IgD-negative memory B cell (primary cell): ENCODE data around the gene FBXO11. TPM values are rescaled to one million over a fixed set of nuclear protein-coding genes. Genes with fewer than 3 reads are reported as not detected.

ENCODE experiments used
- H3K27ac Mint-ChIP-seq, 3 donors: one replicate each; pipeline ENCODE4 v1.8.0; 2020 to 2022; ENCODE audit warnings: mild to moderate bottlenecking in 3 of 3, mixed read lengths in 3 of 3, moderate library complexity in 1 of 3
- H3K27me3 Mint-ChIP-seq: one replicate; pipeline ENCODE4 v1.8.0; 2021; ENCODE audit warnings: mixed read lengths
- H3K36me3 Mint-ChIP-seq: one replicate; pipeline ENCODE4 v1.8.0; 2020; ENCODE audit warnings: mild to moderate bottlenecking, mixed read lengths
- H3K4me1 Mint-ChIP-seq, 3 donors: one replicate each; pipeline ENCODE4 v1.8.0; 2020 to 2022; ENCODE audit warnings: mixed read lengths in 3 of 3, mild to moderate bottlenecking in 1 of 3
- H3K4me3 Mint-ChIP-seq, 4 donors: one replicate each; pipeline ENCODE4 v1.8.0; 2020 to 2022; ENCODE audit warnings: mild to moderate bottlenecking in 4 of 4, mixed read lengths in 4 of 4, moderate library complexity in 3 of 4
- H3K9me3 Mint-ChIP-seq, 3 donors: one replicate each; pipeline ENCODE4 v1.8.0; 2020 to 2021; ENCODE audit warnings: mixed read lengths in 3 of 3, mild to moderate bottlenecking in 1 of 3
- polyA plus RNA-seq: library from polyadenylated mRNA; unstranded; fragments of 300-500 nt; fragmentation: Illumina TruSeq; gene quantifications from one replicate; pipeline ENCODE4 v1.2.3, GENCODE V29; 2021

Gene FBXO11
- polyA plus RNA-seq, 1 donor from 2014 or later, result 10.2 TPM

DNA sequence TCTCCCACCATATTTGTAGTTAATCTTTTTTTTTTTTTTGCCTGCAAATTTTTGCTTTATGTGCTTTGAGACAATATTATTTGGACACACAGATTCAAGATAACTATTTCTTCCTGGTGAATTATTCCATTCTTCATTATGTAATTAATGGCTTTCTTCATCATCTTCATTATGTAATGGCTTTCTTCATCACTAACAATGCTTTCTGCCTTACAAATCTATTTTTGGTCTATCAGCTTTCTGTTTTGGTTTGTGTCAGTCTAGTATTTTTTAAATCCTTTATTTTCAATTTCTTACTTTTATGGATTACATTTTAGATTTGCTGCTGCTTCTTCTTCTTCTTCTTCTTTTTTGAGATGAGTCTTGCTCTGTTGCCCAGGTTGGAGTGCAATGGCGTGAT is 62.9 kb downstream of the FBXO11 start:
- H3K27ac Mint-ChIP-seq, result peak overlapping the region in 1 of 3 donors; percentile 26
- no peaks in the 10 kb centered on the region for H3K36me3 Mint-ChIP-seq
- H3K4me1 Mint-ChIP-seq, result peaks cover 14 to 20% (median 18%) of the 10 kb centered on the region in 3 donors
- no peak overlapping the region for H3K4me3 Mint-ChIP-seq
- H3K9me3 Mint-ChIP-seq, result no peaks in the 10 kb centered on the region
- no peaks in the 10 kb centered on the region for H3K27me3 Mint-ChIP-seq

DNA sequence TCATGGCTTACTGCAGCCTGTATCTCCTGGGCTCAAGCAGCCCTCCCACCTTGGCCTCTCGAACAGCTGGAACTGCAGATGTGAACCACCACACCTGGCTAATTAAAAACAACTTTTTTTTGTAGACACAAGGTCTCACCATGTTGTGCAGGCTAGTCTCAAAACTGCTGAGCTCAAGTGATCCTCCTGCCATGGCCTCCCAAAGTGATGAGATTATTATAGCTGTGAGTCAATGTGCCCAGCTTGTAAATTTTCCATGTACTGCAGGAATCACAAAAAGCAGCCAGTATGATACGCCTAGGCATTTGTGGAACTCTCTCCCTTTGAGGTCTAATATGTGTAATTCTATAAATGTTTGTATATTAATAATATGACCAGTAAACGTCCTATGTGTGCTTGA is 63.5 kb downstream of the FBXO11 start:
- peak overlapping the region in 2 of 3 donors; percentile 23 to 73 for H3K27ac Mint-ChIP-seq
- no peak overlapping the region for H3K4me3 Mint-ChIP-seq
- H3K27me3 Mint-ChIP-seq, result no peaks in the 10 kb centered on the region
- no peaks in the 10 kb centered on the region for H3K9me3 Mint-ChIP-seq
- H3K4me1 Mint-ChIP-seq, result peaks cover 12 to 20% (median 18%) of the 10 kb centered on the region in 3 donors
- no peaks in the 10 kb centered on the region for H3K36me3 Mint-ChIP-seq

DNA sequence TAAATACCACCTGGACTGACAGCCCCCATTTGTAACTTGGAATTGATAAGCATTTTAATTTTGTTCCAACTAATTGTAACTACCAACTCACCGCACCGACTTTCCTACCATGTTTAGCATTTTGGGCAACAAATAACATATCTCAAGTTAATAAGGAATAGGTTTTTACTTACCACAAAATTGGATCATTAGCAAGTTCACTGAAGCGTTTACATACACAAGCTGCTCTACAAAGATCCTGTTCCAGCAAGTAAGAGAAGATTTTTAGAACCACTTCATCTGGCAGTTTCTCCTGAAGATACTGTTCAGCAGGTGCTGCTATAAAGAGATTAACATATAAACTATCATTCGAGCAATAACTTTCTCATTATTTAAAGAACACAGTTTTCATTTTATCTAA is 67.6 kb downstream of the FBXO11 start:
- Mint-ChIP-seq H3K27me3 (no peaks in the 10 kb centered on the region), H3K4me1 (peaks cover 7 to 9% (median 8%) of the 10 kb centered on the region in 3 donors), H3K4me3 (no peak overlapping the region), H3K36me3 (peaks cover 7% of the 10 kb centered on the region), H3K27ac (no peak overlapping the region), H3K9me3 (no peaks in the 10 kb centered on the region)

DNA sequence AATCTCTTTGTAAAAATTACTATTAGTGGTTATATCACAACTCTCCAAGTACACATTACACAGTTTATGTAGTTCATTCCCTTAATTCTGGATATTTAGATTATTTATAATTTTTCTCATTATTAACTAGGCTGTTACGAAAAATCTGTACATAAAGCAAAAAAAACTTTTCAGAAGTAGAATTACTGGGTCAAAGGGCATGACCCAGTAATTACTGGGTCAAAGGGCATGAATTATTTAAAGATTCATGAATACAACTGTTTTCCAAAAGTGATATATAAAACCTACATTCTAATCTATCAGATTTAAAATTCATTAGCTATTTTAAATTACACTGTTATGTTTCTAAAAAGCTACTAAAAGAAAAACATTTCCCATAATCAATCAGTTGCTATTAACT is 68.0 kb downstream of the FBXO11 start:
- Mint-ChIP-seq H3K27ac (no peak overlapping the region), H3K9me3 (no peaks in the 10 kb centered on the region), H3K4me3 (no peak overlapping the region), H3K36me3 (peaks cover 7% of the 10 kb centered on the region), H3K27me3 (no peaks in the 10 kb centered on the region), H3K4me1 (peaks cover 4 to 7% (median 5%) of the 10 kb centered on the region in 3 donors)

DNA sequence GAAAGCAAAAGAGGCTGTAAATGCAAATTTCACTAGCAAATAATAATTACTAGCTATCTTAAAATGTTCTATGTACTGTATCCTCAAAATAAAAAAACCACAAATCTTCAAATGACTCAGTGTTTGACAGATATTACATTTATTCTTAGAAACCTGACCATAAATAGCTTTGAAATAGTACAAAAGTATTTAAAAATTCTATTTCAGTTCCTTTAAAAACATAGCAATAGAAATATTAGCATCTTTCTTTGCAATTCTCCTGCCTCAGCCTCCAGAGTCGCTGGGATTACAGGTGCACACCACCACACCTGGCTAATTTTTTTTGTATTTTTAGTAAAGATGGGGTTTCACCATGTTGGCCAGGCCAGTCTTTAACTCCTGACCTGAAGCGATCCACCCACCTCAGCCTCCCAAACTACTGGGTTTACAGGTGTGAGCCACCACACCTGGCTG is 72.8 kb downstream of the FBXO11 start:
- Mint-ChIP-seq H3K9me3 (no peaks in the 10 kb centered on the region), H3K36me3 (peaks cover 9% of the 10 kb centered on the region), H3K4me1 (peaks cover 0 to 6% (median 0%) of the 10 kb centered on the region in 3 donors), H3K4me3 (no peak overlapping the region), H3K27me3 (no peaks in the 10 kb centered on the region), H3K27ac (no peak overlapping the region)

DNA sequence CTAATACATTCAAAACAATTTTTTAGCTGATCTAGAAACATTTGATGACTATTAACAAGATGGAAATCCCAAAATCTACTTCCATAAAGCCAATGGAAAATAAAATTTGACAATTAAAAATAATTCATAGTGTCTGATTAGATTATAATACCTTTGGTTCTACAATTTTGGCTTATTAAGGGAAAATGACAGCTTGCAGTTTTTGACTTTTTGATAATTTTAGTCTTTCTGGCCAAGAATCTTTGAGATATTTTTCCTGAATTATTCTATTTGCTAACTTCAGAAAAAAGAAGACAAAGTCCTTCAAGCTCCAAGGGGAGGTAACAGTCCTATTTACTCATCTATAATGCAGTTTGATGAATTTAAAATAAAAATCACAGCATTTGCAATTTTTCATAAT is 83.8 kb downstream of the FBXO11 start:
- Mint-ChIP-seq H3K27me3 (no peaks in the 10 kb centered on the region), H3K36me3 (peaks cover 9% of the 10 kb centered on the region), H3K4me3 (no peak overlapping the region), H3K27ac (no peak overlapping the region), H3K9me3 (no peaks in the 10 kb centered on the region), H3K4me1 (peaks cover under 1 to 1% (median under 1%) of the 10 kb centered on the region in 3 donors)

DNA sequence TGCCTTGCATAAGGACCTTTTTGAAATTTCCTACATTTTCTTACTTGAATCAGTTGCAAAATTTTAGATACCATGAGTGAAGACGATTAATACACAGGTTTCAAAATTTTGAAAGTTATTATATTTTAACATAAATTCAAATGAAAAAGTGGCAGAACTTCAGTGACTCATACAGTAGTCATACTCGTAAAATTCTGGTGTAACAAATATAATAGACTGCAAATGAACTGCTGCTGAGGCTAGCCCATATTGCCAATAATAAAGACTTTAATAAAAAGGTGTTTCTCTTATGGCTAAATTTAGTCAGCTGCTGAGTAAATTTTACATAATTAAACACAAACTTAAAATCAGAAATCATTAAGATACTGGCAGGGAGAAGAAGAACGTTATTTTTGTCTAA is 86.5 kb downstream of the FBXO11 start:
- Mint-ChIP-seq H3K4me1 (peaks cover 15 to 27% (median 18%) of the 10 kb centered on the region in 3 donors), H3K27ac (no peak overlapping the region), H3K9me3 (no peaks in the 10 kb centered on the region), H3K4me3 (no peak overlapping the region), H3K36me3 (peaks cover 9% of the 10 kb centered on the region), H3K27me3 (no peaks in the 10 kb centered on the region)

DNA sequence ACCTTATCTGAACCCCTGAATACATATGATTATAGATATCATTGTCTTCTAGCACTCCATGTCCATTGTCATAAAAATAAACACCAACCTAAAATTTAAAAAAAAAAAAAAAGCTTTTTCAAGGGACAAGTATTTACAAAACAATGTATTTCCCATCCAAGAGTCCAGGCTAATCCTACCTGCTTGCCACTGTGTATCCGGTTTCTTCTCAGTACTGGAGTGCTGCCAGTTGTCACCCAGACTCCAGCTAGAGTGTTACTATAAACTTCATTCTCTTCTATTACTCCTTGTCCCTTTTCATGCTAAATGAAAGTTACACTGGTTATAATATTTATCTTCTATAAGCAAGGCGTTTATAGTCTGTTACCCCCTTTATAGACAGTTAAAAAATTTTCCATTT is 87.5 kb downstream of the FBXO11 start:
- Mint-ChIP-seq H3K36me3 (peaks cover 9% of the 10 kb centered on the region), H3K27ac (no peak overlapping the region), H3K9me3 (peaks cover 0 to under 1% (median 0%) of the 10 kb centered on the region in 3 donors), H3K4me1 (peaks cover 15 to 27% (median 18%) of the 10 kb centered on the region in 3 donors), H3K27me3 (no peaks in the 10 kb centered on the region), H3K4me3 (no peak overlapping the region)

DNA sequence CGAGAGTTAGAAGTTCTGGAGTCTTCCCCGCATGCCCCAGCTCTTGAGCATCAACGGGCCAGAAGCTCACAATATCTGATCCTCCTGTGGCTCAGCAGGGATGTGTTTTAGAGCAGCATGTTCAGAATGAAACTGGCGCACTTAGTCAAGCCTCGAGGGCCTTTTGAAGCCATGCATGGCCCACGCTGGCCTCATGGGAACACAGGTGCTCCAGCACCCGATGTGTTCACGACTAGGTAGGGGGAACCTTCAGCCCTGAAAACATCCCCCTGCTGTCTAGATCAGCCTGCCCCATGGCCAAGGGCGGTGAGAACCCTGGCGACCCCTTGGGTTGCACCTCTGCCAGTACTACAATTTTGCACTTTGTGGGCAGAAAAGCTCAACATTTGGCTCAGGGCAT is 90.5 kb downstream of the FBXO11 start:
- H3K27ac Mint-ChIP-seq, result peak overlapping the region; percentile 78 to 90 (median 81)
- H3K36me3 Mint-ChIP-seq, result peaks cover 7% of the 10 kb centered on the region
- H3K27me3 Mint-ChIP-seq, result no peaks in the 10 kb centered on the region
- peaks cover 15 to 27% (median 21%) of the 10 kb centered on the region in 3 donors for H3K4me1 Mint-ChIP-seq
- H3K4me3 Mint-ChIP-seq, result peak overlapping the region in 1 of 4 donors; percentile 72
- peaks cover 0 to 1% (median 0%) of the 10 kb centered on the region in 3 donors for H3K9me3 Mint-ChIP-seq

DNA sequence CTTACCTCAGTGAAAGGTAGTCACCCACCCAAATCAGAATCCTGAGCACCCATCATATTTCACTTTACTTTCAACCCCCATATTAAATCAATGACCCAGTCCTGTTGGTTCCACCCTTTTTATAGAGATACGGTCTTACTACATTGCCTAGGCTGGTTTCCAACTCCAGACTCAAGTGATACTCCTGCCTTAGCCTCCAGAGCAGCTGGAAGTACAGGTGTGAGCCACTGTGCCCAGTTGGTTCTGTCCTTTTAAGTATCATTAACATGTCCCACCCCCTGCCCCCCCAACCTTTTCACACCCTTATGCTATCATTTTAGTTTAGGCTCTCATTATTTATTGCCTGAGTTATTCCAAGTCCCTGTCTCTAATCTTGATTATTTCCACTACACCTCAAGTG is 94.6 kb downstream of the FBXO11 start:
- Mint-ChIP-seq H3K27ac (peak overlapping the region in 2 of 3 donors; percentile 23 to 28), H3K4me1 (peaks cover 10 to 18% (median 13%) of the 10 kb centered on the region in 3 donors), H3K36me3 (peaks cover 6% of the 10 kb centered on the region)

DNA sequence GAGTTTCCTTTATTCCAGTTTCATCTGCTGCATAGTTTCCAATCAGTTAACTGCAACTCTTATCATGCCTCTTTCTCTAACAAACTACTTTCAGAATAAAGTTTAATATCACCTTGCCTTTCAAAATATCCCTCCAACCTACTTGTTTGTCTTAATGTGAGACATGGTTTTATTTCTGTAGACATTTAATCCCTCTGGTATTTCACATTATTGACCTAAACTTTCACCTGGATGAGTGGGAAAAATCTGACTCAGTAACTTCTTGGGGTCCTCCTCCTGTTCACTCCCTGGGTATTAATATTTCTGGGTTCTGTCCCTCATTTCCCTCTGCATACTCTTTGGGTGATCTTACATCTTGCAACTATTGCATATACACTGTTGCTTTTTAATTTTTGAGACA is 95.4 kb downstream of the FBXO11 start:
- H3K27ac Mint-ChIP-seq, result peak overlapping the region in 2 of 3 donors; percentile 52
- H3K27me3 Mint-ChIP-seq, result no peaks in the 10 kb centered on the region
- H3K36me3 Mint-ChIP-seq, result peaks cover 6% of the 10 kb centered on the region
- peaks cover 3 to 10% (median 6%) of the 10 kb centered on the region in 3 donors for H3K4me1 Mint-ChIP-seq
- H3K9me3 Mint-ChIP-seq, result peaks cover 0 to 1% (median 0%) of the 10 kb centered on the region in 3 donors
- no peak overlapping the region for H3K4me3 Mint-ChIP-seq

More for the DNA sequence above, 94.6 kb downstream of the FBXO11 start:
- Mint-ChIP-seq H3K9me3 (peaks cover 0 to 1% (median 0%) of the 10 kb centered on the region in 3 donors), H3K4me3 (peak overlapping the region in 1 of 4 donors; percentile 51), H3K27me3 (no peaks in the 10 kb centered on the region)

DNA sequence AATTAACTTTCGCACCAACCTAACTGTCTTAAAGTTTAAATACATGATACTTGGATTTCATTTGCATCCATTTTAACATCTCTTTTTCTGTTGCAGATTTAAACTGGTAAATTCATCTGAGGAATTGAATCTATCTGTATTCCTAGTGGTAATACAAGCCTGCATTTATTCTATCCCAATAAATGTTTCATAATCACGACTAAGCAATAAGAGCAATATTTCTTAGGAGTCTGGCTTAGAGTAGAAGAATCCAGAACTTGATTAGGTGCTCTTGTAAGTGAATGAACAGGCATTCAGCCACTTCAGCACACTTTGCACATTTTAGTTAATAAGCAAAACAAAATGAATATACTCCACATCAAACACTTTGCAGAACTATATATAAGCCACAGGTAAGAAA is 96.4 kb downstream of the FBXO11 start:
- Mint-ChIP-seq H3K36me3 (peaks cover 6% of the 10 kb centered on the region), H3K27me3 (no peaks in the 10 kb centered on the region), H3K9me3 (peaks cover 0 to 1% (median 0%) of the 10 kb centered on the region in 3 donors), H3K4me1 (peaks cover 0 to 3% (median under 1%) of the 10 kb centered on the region in 3 donors), H3K27ac (peak overlapping the region in 1 of 3 donors; percentile 52), H3K4me3 (no peak overlapping the region)

DNA sequence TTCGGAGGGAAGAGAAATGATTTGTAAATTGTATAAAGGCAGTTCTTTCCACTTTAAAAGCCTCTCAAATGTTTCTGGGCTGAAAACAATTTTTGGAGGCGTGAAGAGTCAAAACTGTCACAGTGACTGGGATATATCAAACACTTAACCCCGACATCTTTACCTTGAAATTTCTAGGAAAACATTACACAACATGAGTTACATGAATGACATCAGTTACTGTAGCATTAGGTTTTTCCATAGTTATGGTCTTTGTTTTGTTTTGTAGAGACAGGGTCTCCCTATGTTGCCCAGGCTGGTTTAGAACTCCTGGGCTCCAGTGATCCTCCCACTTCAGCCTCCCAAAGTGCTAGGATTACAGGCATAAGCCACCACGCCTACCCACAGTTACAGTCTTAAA is 97.7 kb downstream of the FBXO11 start:
- Mint-ChIP-seq H3K9me3 (peaks cover 0 to 4% (median 0%) of the 10 kb centered on the region in 3 donors), H3K4me3 (no peak overlapping the region), H3K27ac (peak overlapping the region in 1 of 3 donors; percentile 2), H3K27me3 (no peaks in the 10 kb centered on the region), H3K4me1 (peaks cover 0 to 3% (median 0%) of the 10 kb centered on the region in 3 donors), H3K36me3 (peaks cover 13% of the 10 kb centered on the region)

DNA sequence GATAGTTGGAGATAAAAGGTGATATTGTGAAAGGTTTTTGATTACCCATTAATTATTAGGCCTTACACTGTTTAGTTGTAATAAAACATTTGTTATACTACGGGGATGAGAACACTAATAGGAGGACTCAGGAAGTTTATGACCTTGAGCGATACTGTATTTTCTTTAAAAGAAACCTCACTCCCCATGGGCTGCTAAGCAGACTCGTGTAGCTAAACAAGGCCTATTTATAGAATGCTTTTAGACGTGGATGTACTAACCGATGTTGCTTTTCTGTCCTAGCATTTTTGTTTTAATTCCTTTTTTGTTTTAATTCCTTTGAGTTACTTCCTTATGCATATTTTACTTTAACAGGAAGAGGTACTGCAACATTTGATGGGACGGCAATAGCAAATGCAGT is 100.4 kb downstream of the FBXO11 start:
- no peak overlapping the region for H3K27ac Mint-ChIP-seq
- H3K9me3 Mint-ChIP-seq, result peaks cover 0 to 11% (median 3%) of the 10 kb centered on the region in 3 donors
- H3K36me3 Mint-ChIP-seq, result peaks cover 20% of the 10 kb centered on the region
- H3K27me3 Mint-ChIP-seq, result no peaks in the 10 kb centered on the region
- peaks cover 0 to 4% (median 0%) of the 10 kb centered on the region in 3 donors for H3K4me1 Mint-ChIP-seq
- H3K4me3 Mint-ChIP-seq, result no peak overlapping the region

DNA sequence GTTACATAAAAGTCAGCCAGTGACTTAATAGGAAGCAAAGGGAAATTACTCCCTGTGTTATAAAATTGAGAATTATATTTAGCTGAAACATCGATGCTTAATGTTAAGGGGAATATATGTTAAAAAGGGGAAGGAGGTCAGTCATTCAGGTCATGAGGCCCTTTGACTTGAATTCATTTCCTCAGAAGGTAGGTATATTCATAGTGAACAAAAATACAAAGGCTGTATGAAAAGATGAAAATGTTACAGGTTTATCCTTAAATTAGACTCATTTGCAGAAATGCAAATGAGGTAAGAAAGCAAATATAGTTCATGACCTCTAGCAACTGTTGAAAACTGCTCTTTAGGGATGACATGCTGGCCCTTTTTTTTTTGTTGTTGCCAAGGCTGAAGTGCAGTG is 102.5 kb downstream of the FBXO11 start:
- H3K4me1 Mint-ChIP-seq, result peaks cover 0 to 4% (median 0%) of the 10 kb centered on the region in 3 donors
- H3K4me3 Mint-ChIP-seq, result no peak overlapping the region
- peaks cover 0 to 11% (median 3%) of the 10 kb centered on the region in 3 donors for H3K9me3 Mint-ChIP-seq
- H3K27me3 Mint-ChIP-seq, result no peaks in the 10 kb centered on the region
- peaks cover 25% of the 10 kb centered on the region for H3K36me3 Mint-ChIP-seq
- H3K27ac Mint-ChIP-seq, result peak overlapping the region in 1 of 3 donors; percentile 60

DNA sequence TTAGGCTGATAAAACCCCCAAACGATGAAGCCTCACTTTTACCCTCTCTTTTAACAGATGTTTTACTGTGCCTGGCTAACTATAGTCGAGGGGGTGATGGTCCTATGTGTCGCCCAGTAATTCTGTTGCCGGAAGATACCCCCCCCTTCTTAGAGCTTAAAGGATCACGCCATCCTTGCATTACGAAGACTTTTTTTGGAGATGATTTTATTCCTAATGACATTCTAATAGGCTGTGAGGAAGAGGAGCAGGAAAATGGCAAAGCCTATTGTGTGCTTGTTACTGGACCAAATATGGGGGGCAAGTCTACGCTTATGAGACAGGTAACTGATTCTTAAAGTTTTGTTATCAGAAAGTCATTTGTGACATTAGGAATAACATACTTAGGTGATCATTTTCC is 102.9 kb downstream of the FBXO11 start:
- Mint-ChIP-seq H3K4me1 (peaks cover 0 to 4% (median 2%) of the 10 kb centered on the region in 3 donors), H3K27me3 (no peaks in the 10 kb centered on the region), H3K9me3 (peaks cover 0 to 11% (median 3%) of the 10 kb centered on the region in 3 donors), H3K27ac (peak overlapping the region in 2 of 3 donors; percentile 9 to 60), H3K4me3 (no peak overlapping the region), H3K36me3 (peaks cover 25% of the 10 kb centered on the region)
